WTC11 (cell line): Measurements from ENCODE around the gene SLC15A2.

Experiments
- CREB1 ChIP-seq: sonication (generic); formaldehyde crosslinking; IDR thresholded peaks from 2 replicates; pipeline ENCODE4 v1.8.0; 2023; ENCODE audit warnings: mild to moderate bottlenecking, missing genetic modification reagents
- CTCF ChIP-seq: fragments of 200-600 bp; IDR thresholded peaks from 2 replicates; pipeline ENCODE4 v1.8.0; 2022; ENCODE audit warnings: antibody characterized with exemption
- ELF4 ChIP-seq: sonication (generic); formaldehyde crosslinking; IDR thresholded peaks from 2 replicates; pipeline ENCODE4 v1.8.1; 2022; ENCODE audit warnings: low read depth, mild to moderate bottlenecking, moderate library complexity, missing genetic modification reagents
- MAX ChIP-seq: sonication (generic); formaldehyde crosslinking; IDR thresholded peaks from 2 replicates; pipeline ENCODE4 v1.8.0; 2022; ENCODE audit warnings: mild to moderate bottlenecking, missing genetic modification reagents
- SMAD3 ChIP-seq: sonication (generic); formaldehyde crosslinking; IDR thresholded peaks from 2 replicates; pipeline ENCODE4 v1.8.0; 2022; ENCODE audit warnings: missing genetic modification reagents, mild to moderate bottlenecking, borderline replicate concordance
- SP1 ChIP-seq: sonication (generic); formaldehyde crosslinking; conservative IDR thresholded peaks from 2 replicates; pipeline ENCODE4 v1.8.1; 2022; ENCODE audit warnings: missing genetic modification reagents
- ZNF263 ChIP-seq: sonication (generic); formaldehyde crosslinking; IDR thresholded peaks from 2 replicates; pipeline ENCODE4 v1.8.1; 2022; ENCODE audit warnings: low read depth, mild to moderate bottlenecking, moderate library complexity, missing genetic modification reagents

GRCh38 chr3:121948641-121949040 is 54.4 kb downstream of the SLC15A2 start:
- TF ChIP-seq CTCF (no peak), ZNF263 (CRISPR knock-in tag) (no peak), SMAD3 (no peak), CREB1 (CRISPR knock-in tag) (no peak), MAX (no peak), ELF4 (CRISPR knock-in tag) (no peak), SP1 (CRISPR knock-in tag) (no peak)
